ENCODE measurements around the gene DIPK1A.

DIPK1A gene

GRCh38 chr1:92923664-92924063 lies 37.6 kb downstream of the DIPK1A start:
- TF ChIP-seq CTCF (IDR thresholded peaks at IDR 0.05; ENCODE audit: low read depth, low read length) = no peak
- DNase-seq (ENCODE audit: extremely low read depth, low read depth) = peak; percentile 52

GRCh38 chr1:92922356-92923035 lies 38.8 kb downstream of the DIPK1A start:
- TF ChIP-seq CTCF (IDR thresholded peaks at IDR 0.05; ENCODE audit: low read depth, low read length) = no peak
- peak; percentile 56 for DNase-seq (ENCODE audit: extremely low read depth, low read depth)

DNA sequence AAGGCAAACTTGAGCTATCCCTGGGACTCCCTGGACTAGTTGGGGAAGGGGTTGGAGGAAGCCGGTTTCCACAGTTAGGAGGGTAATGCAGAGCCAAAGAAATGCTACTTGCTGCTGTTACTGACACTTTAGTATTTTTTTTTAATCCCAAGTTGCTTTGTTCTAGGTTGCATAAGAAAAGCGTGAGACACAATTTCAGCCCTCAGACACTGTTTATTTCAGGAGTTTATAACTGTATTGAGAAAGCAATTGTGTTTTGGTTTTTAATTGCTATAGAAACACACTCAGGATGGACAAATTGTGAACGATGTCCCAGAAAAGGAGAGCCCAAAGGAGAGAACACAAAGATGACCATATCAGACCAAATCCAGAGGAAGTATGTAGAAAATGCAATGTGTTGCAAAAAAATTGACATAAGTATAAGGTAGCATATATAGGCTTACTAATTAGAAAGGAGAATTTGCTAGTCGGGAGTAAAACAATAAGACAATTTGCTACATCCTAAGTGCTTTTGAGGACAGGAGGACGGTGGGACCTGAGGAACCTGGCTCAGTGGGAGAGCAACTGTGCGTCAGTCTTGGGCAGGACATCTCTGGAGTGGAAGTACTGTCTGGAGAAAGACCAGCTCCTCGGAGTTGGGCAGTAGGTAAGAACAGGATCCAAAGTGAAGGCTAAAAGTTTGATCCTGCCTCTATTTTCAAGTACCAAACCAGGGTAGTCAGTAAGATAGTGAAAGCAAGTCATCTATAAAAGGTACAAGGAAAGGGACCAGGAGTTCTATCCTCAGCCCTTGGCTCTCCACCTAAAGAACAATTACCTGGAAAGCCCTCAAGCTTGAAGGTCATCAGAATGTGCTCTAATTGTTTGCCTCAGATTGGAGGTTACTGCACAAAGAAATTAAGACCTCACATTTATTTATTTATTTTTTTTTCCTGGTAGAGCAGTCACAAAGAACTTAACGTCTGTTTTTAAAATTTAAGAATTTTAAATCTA lies 39.9 kb downstream of the DIPK1A start:
- DNase-seq (ENCODE audit: extremely low read depth, low read depth) = no peak
- no peak for TF ChIP-seq CTCF (IDR thresholded peaks at IDR 0.05; ENCODE audit: low read depth, low read length)

- no peak for TF ChIP-seq CTCF (IDR thresholded peaks at IDR 0.05; ENCODE audit: low read depth, low read length)
- DNase-seq (ENCODE audit: extremely low read depth, low read depth) = no peak
These were observed 44.4 kb downstream of the DIPK1A start for GRCh38 chr1:92916899-92917298.

GRCh38 chr1:92915547-92915946 lies 45.7 kb downstream of the DIPK1A start:
- no peak for TF ChIP-seq CTCF (IDR thresholded peaks at IDR 0.05; ENCODE audit: low read depth, low read length)
- DNase-seq (ENCODE audit: extremely low read depth, low read depth) = no peak

GRCh38 chr1:92913093-92913819 lies 48.0 kb downstream of the DIPK1A start:
- DNase-seq (ENCODE audit: extremely low read depth, low read depth) = no peak
- no peak for TF ChIP-seq CTCF (IDR thresholded peaks at IDR 0.05; ENCODE audit: low read depth, low read length)

Measured in AG09319 (cell line).